Hepatocyte (in vitro differentiated cells): Measurements from ENCODE around the gene TWSG1. TPM values are rescaled to one million over a fixed set of nuclear protein-coding genes. Genes with fewer than 3 reads are reported as not detected.
A peak's percentile ranks its signal among the peaks of the same experiment; 100 is the strongest.

Source experiments
- DNase-seq: peaks from one replicate; pipeline ENCODE4 v3.0.0-alpha.2; 2016; ENCODE audit warnings: low spot score
- H2AFZ ChIP-seq: fragments of 200-600 bp; sonication (generic); 2 replicates; pipeline ENCODE4 v1.6.0; 2016; ENCODE audit warnings: antibody characterized with exemption, mild to moderate bottlenecking
- H3K27ac ChIP-seq: fragments of 200-600 bp; sonication (generic); 2 replicates; pipeline ENCODE4 v1.5.1; 2016; ENCODE audit warnings: mild to moderate bottlenecking
- H3K27me3 ChIP-seq: fragments of 200-600 bp; sonication (generic); 2 replicates; pipeline ENCODE4 v1.6.1; 2016
- H3K36me3 ChIP-seq: fragments of 200-600 bp; sonication (generic); replicated peaks from 2 replicates; pipeline ENCODE4 v1.5.1; 2016; ENCODE audit warnings: low read depth; ENCODE audit not compliant: insufficient read depth
- H3K4me1 ChIP-seq: fragments of 200-600 bp; sonication (generic); 2 replicates; pipeline ENCODE4 v1.5.1; 2016; ENCODE audit warnings: mild to moderate bottlenecking, moderate library complexity; ENCODE audit not compliant: insufficient read depth
- H3K4me2 ChIP-seq: fragments of 200-600 bp; sonication (generic); 2 replicates; pipeline ENCODE4 v1.6.0; 2016
- H3K4me3 ChIP-seq: fragments of 200-600 bp; sonication (generic); 2 replicates; pipeline ENCODE4 v1.5.1; 2016; ENCODE audit warnings: mild to moderate bottlenecking
- H3K79me2 ChIP-seq: fragments of 200-600 bp; sonication (generic); 2 replicates; pipeline ENCODE4 v1.6.0; 2017; ENCODE audit warnings: mild to moderate bottlenecking
- H3K9me2 ChIP-seq: fragments of 200-600 bp; sonication (generic); replicated peaks from 2 replicates; pipeline ENCODE4 v1.6.0; 2017; ENCODE audit warnings: mild to moderate bottlenecking; ENCODE audit not compliant: insufficient read depth
- H3K9me3 ChIP-seq: fragments of 200-600 bp; sonication (generic); 2 replicates; pipeline ENCODE4 v1.5.1; 2016; ENCODE audit warnings: low read depth, mild to moderate bottlenecking
- H4K20me1 ChIP-seq: fragments of 200-600 bp; sonication (generic); 2 replicates; pipeline ENCODE4 v1.6.0; 2016; ENCODE audit warnings: mild to moderate bottlenecking; ENCODE audit not compliant: insufficient read depth, poor library complexity, severe bottlenecking
- EZH2 ChIP-seq: fragments of 200-600 bp; sonication (generic); IDR thresholded peaks from 2 replicates; pipeline ENCODE4 v1.6.1; 2016; ENCODE audit warnings: antibody characterized with exemption, mild to moderate bottlenecking, borderline replicate concordance
- EZH2phosphoT487 ChIP-seq: fragments of 200-600 bp; sonication (generic); IDR thresholded peaks from one replicate; pipeline ENCODE4 v1.6.1; 2018; ENCODE audit warnings: antibody characterized with exemption, mild to moderate bottlenecking, low read depth, moderate library complexity; ENCODE audit not compliant: unreplicated experiment, severe bottlenecking
- WGBS: methylation state at CpG from one replicate; pipeline ENCODE4 v1.1.6; 2016; ENCODE audit warnings: low lambda C conversion rate; ENCODE audit errors: missing lambda C conversion rate; 5-methylcytosine and 5-hydroxymethylcytosine counted together
- polyA plus RNA-seq: library from polyadenylated mRNA; unstranded; fragments of >200 nt; fragmentation: Nextera tagmentation; extraction: Ambion mirVana; gene quantifications from 2 replicates; pipeline ENCODE4 v1.2.1, GENCODE V29; 2016
- total RNA-seq: library from RNA; depleted of rRNA; stranded (reverse); fragments of >200 nt; gene quantifications from 2 replicates; pipeline ENCODE4 v1.2.3, GENCODE V29; 2014
- TF ChIP-seq, protein P1 (sequence below): fragments of 200-600 bp; sonication (generic); IDR thresholded peaks from 2 replicates; pipeline ENCODE4 v1.5.1; 2016; ENCODE audit warnings: antibody characterized with exemption, mild to moderate bottlenecking; ENCODE audit not compliant: poor library complexity

Gene TWSG1
- total and polyA plus RNA-seq, 2 experiments from 2014 or later: 36.7 to 61.4 TPM

DNA sequence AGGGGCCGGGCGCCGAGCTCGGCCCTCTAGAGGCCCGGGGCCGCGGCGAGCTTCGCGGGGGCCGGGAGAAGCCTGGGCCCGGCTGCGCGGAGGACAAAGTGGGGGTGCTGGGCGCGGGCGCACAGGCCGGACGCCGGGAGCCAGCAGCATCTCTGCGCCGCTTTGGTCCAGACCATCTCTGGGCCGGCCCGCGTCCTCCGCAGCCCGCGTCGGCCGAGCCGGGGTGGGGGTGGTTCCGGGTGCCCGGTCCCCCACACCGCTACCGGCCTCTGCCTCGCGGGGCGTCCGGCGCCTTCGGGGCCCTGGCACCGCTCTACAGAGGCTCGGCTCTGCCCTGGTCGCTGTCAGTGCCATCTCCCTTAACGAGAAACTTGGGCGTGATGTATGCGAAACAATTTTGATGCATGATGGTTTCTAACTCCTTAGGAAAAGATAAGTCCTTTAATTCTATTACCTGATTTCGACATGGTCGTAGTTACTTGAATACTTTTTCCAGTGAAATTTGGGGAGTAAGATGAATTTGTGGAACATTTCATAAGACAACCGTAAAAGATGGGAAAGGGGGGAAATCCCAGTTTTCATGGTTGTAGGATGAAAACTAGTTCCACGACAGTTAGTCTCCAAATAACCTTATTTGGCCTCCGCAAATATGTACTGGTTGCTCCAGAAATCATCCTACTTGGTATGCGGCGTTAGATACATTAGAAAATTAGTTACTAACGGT, 562 bp downstream of the TWSG1 start:
- peak; percentile 75 for DNase-seq
- Histone ChIP-seq H4K20me1 (peaks cover 4% of the 10 kb centered on the region), H3K27ac (peak overlapping the region; percentile 94), H3K4me2 (peak overlapping the region; percentile 88), H3K79me2 (peaks cover 37% of the 10 kb centered on the region), H3K36me3 (no peaks in the 10 kb centered on the region), H3K4me1 (no peaks in the 10 kb centered on the region), H3K27me3 (no peaks in the 10 kb centered on the region), H3K9me3 (no peaks in the 10 kb centered on the region), H2AFZ (peak overlapping the region; percentile 90), H3K4me3 (peak overlapping the region; percentile 89), H3K9me2 (no peaks in the 10 kb centered on the region)
- TF ChIP-seq, protein P1, sequence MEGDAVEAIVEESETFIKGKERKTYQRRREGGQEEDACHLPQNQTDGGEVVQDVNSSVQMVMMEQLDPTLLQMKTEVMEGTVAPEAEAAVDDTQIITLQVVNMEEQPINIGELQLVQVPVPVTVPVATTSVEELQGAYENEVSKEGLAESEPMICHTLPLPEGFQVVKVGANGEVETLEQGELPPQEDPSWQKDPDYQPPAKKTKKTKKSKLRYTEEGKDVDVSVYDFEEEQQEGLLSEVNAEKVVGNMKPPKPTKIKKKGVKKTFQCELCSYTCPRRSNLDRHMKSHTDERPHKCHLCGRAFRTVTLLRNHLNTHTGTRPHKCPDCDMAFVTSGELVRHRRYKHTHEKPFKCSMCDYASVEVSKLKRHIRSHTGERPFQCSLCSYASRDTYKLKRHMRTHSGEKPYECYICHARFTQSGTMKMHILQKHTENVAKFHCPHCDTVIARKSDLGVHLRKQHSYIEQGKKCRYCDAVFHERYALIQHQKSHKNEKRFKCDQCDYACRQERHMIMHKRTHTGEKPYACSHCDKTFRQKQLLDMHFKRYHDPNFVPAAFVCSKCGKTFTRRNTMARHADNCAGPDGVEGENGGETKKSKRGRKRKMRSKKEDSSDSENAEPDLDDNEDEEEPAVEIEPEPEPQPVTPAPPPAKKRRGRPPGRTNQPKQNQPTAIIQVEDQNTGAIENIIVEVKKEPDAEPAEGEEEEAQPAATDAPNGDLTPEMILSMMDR: no peak
- TF ChIP-seq EZH2phosphoT487: no peak
- no peak for TF ChIP-seq EZH2
- WGBS: 7% methylated on average over 31 of the region's 55 CpGs

DNA sequence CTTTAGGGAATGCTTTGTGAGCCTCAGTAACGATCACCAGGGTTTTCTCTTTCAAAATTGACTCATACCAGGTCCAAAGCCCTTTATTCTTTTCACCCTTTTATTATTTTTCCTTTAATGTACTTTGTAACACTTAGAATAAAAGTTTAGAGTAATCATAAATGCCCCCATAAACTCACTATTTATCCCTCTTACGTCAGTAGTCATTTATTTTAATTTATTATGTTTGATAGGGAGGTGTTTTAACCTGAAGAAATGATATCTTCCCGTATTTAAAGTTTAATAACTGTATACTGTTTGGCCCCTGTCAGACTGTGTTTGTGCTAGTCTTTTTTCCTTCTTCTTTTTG, 1.1 kb downstream of the TWSG1 start:
- Histone ChIP-seq H3K4me1 (no peaks in the 10 kb centered on the region), H3K79me2 (peaks cover 38% of the 10 kb centered on the region), H4K20me1 (peaks cover 4% of the 10 kb centered on the region), H3K27me3 (no peaks in the 10 kb centered on the region), H3K27ac (peak overlapping the region; percentile 94), H3K4me2 (peak overlapping the region; percentile 88), H3K36me3 (no peaks in the 10 kb centered on the region), H2AFZ (peak overlapping the region; percentile 90), H3K9me3 (no peaks in the 10 kb centered on the region), H3K4me3 (peak overlapping the region; percentile 89), H3K9me2 (no peaks in the 10 kb centered on the region)
- DNase-seq: no peak
- WGBS: 50% methylated on average over 3 of the region's 3 CpGs
- TF ChIP-seq EZH2 (no peak), EZH2phosphoT487 (no peak)
- TF ChIP-seq, protein P1: no peak

DNA sequence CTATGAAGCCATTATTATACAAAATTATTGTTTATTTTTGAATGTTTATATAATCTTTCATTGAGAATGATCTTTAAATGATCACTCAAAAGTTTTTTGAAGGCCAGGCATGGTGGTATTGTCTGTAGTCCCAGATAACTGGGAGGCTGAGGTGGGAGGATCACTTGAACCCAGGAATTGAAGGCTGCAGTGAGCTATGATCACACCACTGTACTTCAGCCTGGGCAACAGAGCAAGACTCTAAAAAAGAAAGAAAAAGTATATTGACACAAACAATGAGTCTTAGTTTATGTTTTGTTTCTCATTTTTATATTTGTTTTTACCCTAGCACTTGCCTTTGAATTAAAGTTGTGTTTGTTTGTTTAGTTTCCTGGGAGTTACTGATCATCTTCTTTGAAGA, 2.3 kb downstream of the TWSG1 start:
- H3K4me3 ChIP-seq: no peak overlapping the region
- peaks cover 4% of the 10 kb centered on the region for H4K20me1 ChIP-seq
- no peaks in the 10 kb centered on the region for H3K27me3 ChIP-seq
- peaks cover 41% of the 10 kb centered on the region for H3K79me2 ChIP-seq
- no peaks in the 10 kb centered on the region for H3K36me3 ChIP-seq
- no peaks in the 10 kb centered on the region for H3K9me2 ChIP-seq
- H3K27ac ChIP-seq: no peak overlapping the region
- no peak for DNase-seq
- H2AFZ ChIP-seq: no peak overlapping the region
- H3K4me1 ChIP-seq: no peaks in the 10 kb centered on the region
- no peak overlapping the region for H3K4me2 ChIP-seq
- TF ChIP-seq EZH2phosphoT487 (no peak), EZH2 (no peak)
- TF ChIP-seq, protein P1: no peak
- no peaks in the 10 kb centered on the region for H3K9me3 ChIP-seq
